Suppressor macrophage treated with lipopolysaccharide for 4 hours (primary cell): ENCODE results near the gene NOLC1.

ENCODE experiments used
- DNase-seq: peaks from one replicate; pipeline ENCODE4 v3.0.0-alpha.2; 2020

NOLC1 gene

GRCh38 chr10:102157224-102157623 is 5.0 kb downstream of the NOLC1 start:
- no peak for DNase-seq

- DNase-seq: no peak
Observed at GRCh38 chr10:102159051-102159597, 6.9 kb downstream of the NOLC1 start.

- no peak for DNase-seq
Observed at GRCh38 chr10:102159831-102160230, 7.6 kb downstream of the NOLC1 start.

- DNase-seq: no peak
Observed at GRCh38 chr10:102163342-102163989, 11.3 kb downstream of the NOLC1 start.

- no peak for DNase-seq
Observed at GRCh38 chr10:102167861-102168260, 15.7 kb downstream of the NOLC1 start.

GRCh38 chr10:102170602-102171001 is 18.4 kb downstream of the NOLC1 start:
- no peak for DNase-seq

- no peak for DNase-seq
Observed at GRCh38 chr10:102172288-102172687, 20.1 kb downstream of the NOLC1 start.

GRCh38 chr10:102175415-102175814 is 23.2 kb downstream of the NOLC1 start:
- DNase-seq: no peak

- DNase-seq: no peak
Observed at GRCh38 chr10:102184606-102185005, 32.4 kb downstream of the NOLC1 start.

GRCh38 chr10:102185272-102185671 is 33.1 kb downstream of the NOLC1 start:
- no peak for DNase-seq

- DNase-seq: no peak
Observed at GRCh38 chr10:102185811-102186527, 33.8 kb downstream of the NOLC1 start.

GRCh38 chr10:102188298-102188940 is 36.2 kb downstream of the NOLC1 start:
- DNase-seq: no peak

GRCh38 chr10:102188941-102189898 is 37.0 kb downstream of the NOLC1 start:
- DNase-seq: peak; percentile 74

GRCh38 chr10:102191956-102192355 is 39.8 kb downstream of the NOLC1 start:
- DNase-seq: no peak

GRCh38 chr10:102195296-102195870 is 43.2 kb downstream of the NOLC1 start:
- peak; percentile 31 for DNase-seq

- peak; percentile 50 for DNase-seq
Observed at GRCh38 chr10:102196893-102197292, 44.7 kb downstream of the NOLC1 start.

- no peak for DNase-seq
Observed at GRCh38 chr10:102198027-102198426, 45.8 kb downstream of the NOLC1 start.

GRCh38 chr10:102200751-102201640 is 48.8 kb downstream of the NOLC1 start:
- DNase-seq: peak; percentile 59

- peak; percentile 26 for DNase-seq
Observed at GRCh38 chr10:102202386-102202785, 50.2 kb downstream of the NOLC1 start.

GRCh38 chr10:102208311-102209035 is 56.3 kb downstream of the NOLC1 start:
- DNase-seq: no peak
